ENCODE measurements around the gene TNNC1. TPM values are rescaled to one million over a fixed set of nuclear protein-coding genes. Genes with fewer than 3 reads are reported as not detected.

Gene TNNC1
- total and polyA plus RNA-seq, 10 of the 15 experiments (the other 5 are each of a cell fraction or from before 2014, with no cell fraction given): 0.13 to 1.3 (median 0.53) TPM; not detected in 2

GRCh38 chr3:52502001-52502400, 48.2 kb upstream of the TNNC1 start:
- Histone ChIP-seq H3K27ac (ENCODE audit: control insufficient read depth, insufficient read depth) (no peak overlapping the region), H3K4me2 (ENCODE audit: control insufficient read depth, insufficient read depth) (no peak overlapping the region), H2AFZ (ENCODE audit: control insufficient read depth, low read depth, low read length) (no peak overlapping the region), H3K9ac (ENCODE audit: control insufficient read depth, insufficient read depth, low read length) (no peak overlapping the region), H4K20me1 (ENCODE audit: control insufficient read depth, insufficient read depth) (no peaks in the 10 kb centered on the region), H3K27me3 (replicated peaks in 1 of 2; ENCODE audit: control insufficient read depth in 2 of 2, insufficient read depth in 2 of 2, low read length in 1 of 2) (no peaks in the 10 kb centered on the region), H3K4me3 (no peak overlapping the region), H3K79me2 (ENCODE audit: control insufficient read depth, insufficient read depth, low read length) (no peaks in the 10 kb centered on the region), H3K4me1 (ENCODE audit: control insufficient read depth, insufficient read depth, low read length) (no peaks in the 10 kb centered on the region), H3K9me3 (replicated peaks; ENCODE audit: control insufficient read depth, insufficient read depth, low read length) (no peaks in the 10 kb centered on the region), H3K36me3 (ENCODE audit: control insufficient read depth in 2 of 2, insufficient read depth in 2 of 2, low read length in 1 of 2) (no peaks in the 10 kb centered on the region)
- no peak for ATAC-seq
- no peak for FAIRE-seq
- POLR2A ChIA-PET: no interaction called here
- CTCF ChIA-PET: no interaction called here
- intact Hi-C loops (cut with micrococcal nuclease; ENCODE audit: unreplicated experiment): no loop called here
- no peak for DNase-seq (ENCODE audit: low read depth, low spot score)
- TF ChIP-seq CBX3 (IDR thresholded peaks at IDR 0.05; ENCODE audit: borderline replicate concordance, low read depth) (no peak), IRF3 (IDR thresholded peaks at IDR 0.05) (no peak)
- SMC1A ChIA-PET (ENCODE audit: uncharacterized antibody, unreplicated experiment): no interaction called here
- RAD21 ChIA-PET (ENCODE audit: unreplicated experiment): no interaction called here
- no TSS peak for BruUV-seq (replicated peaks)
- in situ Hi-C loops (cut with MboI): no loop called here
- 50% methylated on average over 11 of the region's 11 CpGs for WGBS (ENCODE audit: insufficient coverage, insufficient replicate concordance, low lambda C conversion rate, missing lambda C conversion rate)

- no peak for DNase-seq (ENCODE audit: low read depth, low spot score)
- in situ Hi-C loops (cut with MboI) (no loop called here), intact Hi-C loops (cut with micrococcal nuclease; ENCODE audit: unreplicated experiment) (no loop called here)
- Histone ChIP-seq H3K9ac (ENCODE audit: control insufficient read depth, insufficient read depth, low read length) (no peak overlapping the region), H3K79me2 (ENCODE audit: control insufficient read depth, insufficient read depth, low read length) (no peaks in the 10 kb centered on the region), H3K4me1 (ENCODE audit: control insufficient read depth, insufficient read depth, low read length) (no peaks in the 10 kb centered on the region), H3K4me3 (no peak overlapping the region), H3K27me3 (replicated peaks in 1 of 2; ENCODE audit: control insufficient read depth in 2 of 2, insufficient read depth in 2 of 2, low read length in 1 of 2) (no peaks in the 10 kb centered on the region), H4K20me1 (ENCODE audit: control insufficient read depth, insufficient read depth) (no peaks in the 10 kb centered on the region), H3K4me2 (ENCODE audit: control insufficient read depth, insufficient read depth) (no peak overlapping the region), H2AFZ (ENCODE audit: control insufficient read depth, low read depth, low read length) (no peak overlapping the region), H3K9me3 (replicated peaks; ENCODE audit: control insufficient read depth, insufficient read depth, low read length) (no peaks in the 10 kb centered on the region), H3K27ac (ENCODE audit: control insufficient read depth, insufficient read depth) (no peak overlapping the region), H3K36me3 (ENCODE audit: control insufficient read depth in 2 of 2, insufficient read depth in 2 of 2, low read length in 1 of 2) (no peaks in the 10 kb centered on the region)
- no peak for FAIRE-seq
- ChIA-PET POLR2A (no interaction called here), CTCF (interaction anchor here (0.6 kb wide), 1 partner anchor 69 kb away, joined by 3 read pairs; no protein-coding TSS in a partner anchor), RAD21 (ENCODE audit: unreplicated experiment) (no interaction called here), SMC1A (ENCODE audit: uncharacterized antibody, unreplicated experiment) (no interaction called here)
- no peak for ATAC-seq
- 57% methylated on average over 11 of the region's 11 CpGs for WGBS (ENCODE audit: insufficient coverage, insufficient replicate concordance, low lambda C conversion rate, missing lambda C conversion rate)
- BruUV-seq (replicated peaks): no TSS peak
- TF ChIP-seq ATF3 (IDR thresholded peaks at IDR 0.05; ENCODE audit: borderline replicate concordance, extremely low read depth, low read depth, low read length): no peak
- TF ChIP-seq SIN3A (IDR thresholded peaks at IDR 0.05; ENCODE audit: low read depth, low read length): no peak
- no peak for TF ChIP-seq CREB1 (IDR thresholded peaks at IDR 0.05; ENCODE audit: low read depth)
- no peak for TF ChIP-seq NBN (IDR thresholded peaks at IDR 0.05)
- no peak for TF ChIP-seq SREBF1 (IDR thresholded peaks at IDR 0.05; ENCODE audit: low read length)
- TF ChIP-seq ATF2 (IDR thresholded peaks at IDR 0.05; ENCODE audit: low read length): no peak
- no peak for TF ChIP-seq GABPA (IDR thresholded peaks at IDR 0.05; ENCODE audit: low read depth)
Observed at GRCh38 chr3:52501046-52501445, 47.2 kb upstream of the TNNC1 start.
